DOHH2 (cell line): ENCODE measurements around the gene ATP11A.

Source experiments
- EZH2phosphoT487 ChIP-seq: fragments of 200-600 bp; sonication (generic); IDR thresholded peaks from 2 replicates; pipeline ENCODE4 v1.6.1; 2017; ENCODE audit warnings: borderline replicate concordance, mild to moderate bottlenecking, antibody characterized with exemption, low read length, moderate library complexity, mixed read lengths
- TF ChIP-seq, protein P1 (sequence below): fragments of 200-600 bp; sonication (generic); IDR thresholded peaks from one replicate; pipeline ENCODE4 v1.5.1; 2014; ENCODE audit warnings: antibody characterized with exemption, mild to moderate bottlenecking, low read depth, low read length; ENCODE audit not compliant: poor library complexity, severe bottlenecking

DNA sequence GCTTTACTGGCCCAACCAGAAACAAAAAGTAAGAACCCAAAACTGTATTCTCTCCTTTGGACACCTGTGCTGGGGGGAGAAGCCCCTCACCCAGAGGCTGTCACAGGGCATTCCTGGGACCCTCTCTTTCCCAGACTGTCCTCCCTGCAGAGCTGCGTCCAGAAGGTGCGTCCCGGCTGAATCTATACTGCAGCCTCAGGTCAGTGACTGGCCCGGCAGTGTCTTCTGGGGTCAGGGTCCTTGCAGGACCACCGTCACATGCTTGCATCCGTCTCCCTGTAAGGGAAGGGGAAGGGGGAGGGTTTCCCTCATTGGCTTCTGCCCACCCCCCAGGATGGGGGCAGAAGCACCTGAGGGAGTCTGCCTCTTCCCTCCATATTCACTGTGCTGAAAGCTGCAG is 76.5 kb downstream of the ATP11A start:
- TF ChIP-seq, protein P1, sequence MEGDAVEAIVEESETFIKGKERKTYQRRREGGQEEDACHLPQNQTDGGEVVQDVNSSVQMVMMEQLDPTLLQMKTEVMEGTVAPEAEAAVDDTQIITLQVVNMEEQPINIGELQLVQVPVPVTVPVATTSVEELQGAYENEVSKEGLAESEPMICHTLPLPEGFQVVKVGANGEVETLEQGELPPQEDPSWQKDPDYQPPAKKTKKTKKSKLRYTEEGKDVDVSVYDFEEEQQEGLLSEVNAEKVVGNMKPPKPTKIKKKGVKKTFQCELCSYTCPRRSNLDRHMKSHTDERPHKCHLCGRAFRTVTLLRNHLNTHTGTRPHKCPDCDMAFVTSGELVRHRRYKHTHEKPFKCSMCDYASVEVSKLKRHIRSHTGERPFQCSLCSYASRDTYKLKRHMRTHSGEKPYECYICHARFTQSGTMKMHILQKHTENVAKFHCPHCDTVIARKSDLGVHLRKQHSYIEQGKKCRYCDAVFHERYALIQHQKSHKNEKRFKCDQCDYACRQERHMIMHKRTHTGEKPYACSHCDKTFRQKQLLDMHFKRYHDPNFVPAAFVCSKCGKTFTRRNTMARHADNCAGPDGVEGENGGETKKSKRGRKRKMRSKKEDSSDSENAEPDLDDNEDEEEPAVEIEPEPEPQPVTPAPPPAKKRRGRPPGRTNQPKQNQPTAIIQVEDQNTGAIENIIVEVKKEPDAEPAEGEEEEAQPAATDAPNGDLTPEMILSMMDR: no peak
- TF ChIP-seq EZH2phosphoT487: no peak
